DOHH2 (cell line): Measurements from ENCODE around the gene TEX19.

Experiments used
- H3F3A ChIP-seq: fragments of 200-600 bp; sonication (generic), shearing (Covaris generic); 2 replicates; pipeline ENCODE4 v1.6.0; 2016; ENCODE audit warnings: antibody characterized with exemption, mild to moderate bottlenecking; ENCODE audit not compliant: control insufficient read depth, insufficient read depth
- H3K27ac ChIP-seq: fragments of 200-600 bp; sonication (generic); 2 replicates; pipeline ENCODE4 v1.5.1; 2014; ENCODE audit warnings: low read depth, mild to moderate bottlenecking, low read length, moderate library complexity
- H3K27me3 ChIP-seq: fragments of 200-600 bp; sonication (generic); 2 replicates; pipeline ENCODE4 v1.6.1; 2014; ENCODE audit warnings: mild to moderate bottlenecking, low read length, mixed read lengths; ENCODE audit not compliant: control insufficient read depth
- H3K36me3 ChIP-seq: fragments of 200-600 bp; sonication (generic); 2 replicates; pipeline ENCODE4 v1.6.1; 2014; ENCODE audit warnings: mild to moderate bottlenecking, low read length, moderate library complexity, mixed read lengths; ENCODE audit not compliant: control insufficient read depth
- H3K4me1 ChIP-seq: fragments of 200-600 bp; sonication (generic); 2 replicates; pipeline ENCODE4 v1.6.1; 2014; ENCODE audit warnings: mild to moderate bottlenecking, low read length, mixed read lengths; ENCODE audit not compliant: control insufficient read depth
- H3K4me2 ChIP-seq: fragments of 200-600 bp; sonication (generic); 2 replicates; pipeline ENCODE4 v1.6.0; 2014; ENCODE audit warnings: mild to moderate bottlenecking, low read length, moderate library complexity
- H3K4me3 ChIP-seq: fragments of 200-600 bp; sonication (generic); 2 replicates; pipeline ENCODE4 v1.5.1; 2014; ENCODE audit warnings: mild to moderate bottlenecking, low read length, mixed read lengths
- H3K79me2 ChIP-seq: fragments of 200-600 bp; sonication (generic); 2 replicates; pipeline ENCODE4 v1.6.1; 2014; ENCODE audit warnings: mild to moderate bottlenecking, low read length, mixed read lengths; ENCODE audit not compliant: control insufficient read depth
- H3K9me2 ChIP-seq: fragments of 200-600 bp; sonication (generic); replicated peaks from 2 replicates; pipeline ENCODE4 v1.6.1; 2014; ENCODE audit warnings: mild to moderate bottlenecking, low read length, mixed read lengths; ENCODE audit not compliant: control insufficient read depth
- H3K9me3 ChIP-seq: fragments of 200-600 bp; sonication (generic); 2 replicates; pipeline ENCODE4 v1.6.1; 2014; ENCODE audit warnings: antibody characterized with exemption, low read length, mixed read lengths; ENCODE audit not compliant: control insufficient read depth, insufficient read depth
- H4K20me1 ChIP-seq: fragments of 200-600 bp; sonication (generic); 2 replicates; pipeline ENCODE4 v1.6.0; 2014; ENCODE audit warnings: low read depth, mild to moderate bottlenecking, antibody characterized with exemption, low read length, moderate library complexity; ENCODE audit not compliant: control insufficient read depth, insufficient read depth
- CTCF ChIP-seq: fragments of 200-600 bp; sonication (generic); IDR thresholded peaks from one replicate; pipeline ENCODE4 v1.5.1; 2014; ENCODE audit warnings: antibody characterized with exemption, mild to moderate bottlenecking, low read depth, low read length; ENCODE audit not compliant: poor library complexity, severe bottlenecking
- EZH2phosphoT487 ChIP-seq: fragments of 200-600 bp; sonication (generic); IDR thresholded peaks from 2 replicates; pipeline ENCODE4 v1.6.1; 2017; ENCODE audit warnings: borderline replicate concordance, mild to moderate bottlenecking, antibody characterized with exemption, low read length, moderate library complexity, mixed read lengths

Gene TEX19

GRCh38 chr17:82351254-82351712 is 7.8 kb upstream of the TEX19 start:
- Histone ChIP-seq H4K20me1 (no peaks in the 10 kb centered on the region), H3K9me2 (no peaks in the 10 kb centered on the region), H3K9me3 (no peaks in the 10 kb centered on the region), H3K27me3 (no peaks in the 10 kb centered on the region), H3K36me3 (no peaks in the 10 kb centered on the region), H3K4me3 (peak overlapping the region; percentile 58), H3F3A (peaks cover 7% of the 10 kb centered on the region), H3K4me1 (peaks cover 37% of the 10 kb centered on the region), H3K4me2 (peak overlapping the region; percentile 71), H3K27ac (peak overlapping the region; percentile 88), H3K79me2 (no peaks in the 10 kb centered on the region)
- TF ChIP-seq CTCF (no peak), EZH2phosphoT487 (no peak)

GRCh38 chr17:82351713-82352488 is 7.1 kb upstream of the TEX19 start:
- Histone ChIP-seq H4K20me1 (no peaks in the 10 kb centered on the region), H3F3A (peaks cover 7% of the 10 kb centered on the region), H3K79me2 (no peaks in the 10 kb centered on the region), H3K9me3 (no peaks in the 10 kb centered on the region), H3K4me1 (peaks cover 31% of the 10 kb centered on the region), H3K4me3 (peak overlapping the region; percentile 58), H3K36me3 (no peaks in the 10 kb centered on the region), H3K4me2 (peak overlapping the region; percentile 71), H3K27ac (peak overlapping the region; percentile 88), H3K27me3 (no peaks in the 10 kb centered on the region), H3K9me2 (no peaks in the 10 kb centered on the region)
- no peak for TF ChIP-seq EZH2phosphoT487
- peak; percentile 94 for TF ChIP-seq CTCF

- Histone ChIP-seq H3F3A (peaks cover 11% of the 10 kb centered on the region), H3K9me3 (no peaks in the 10 kb centered on the region), H3K36me3 (no peaks in the 10 kb centered on the region), H3K4me3 (no peak overlapping the region), H3K27me3 (no peaks in the 10 kb centered on the region), H4K20me1 (no peaks in the 10 kb centered on the region), H3K79me2 (no peaks in the 10 kb centered on the region), H3K4me2 (no peak overlapping the region), H3K4me1 (peaks cover 34% of the 10 kb centered on the region), H3K27ac (no peak overlapping the region), H3K9me2 (no peaks in the 10 kb centered on the region)
- TF ChIP-seq EZH2phosphoT487, result no peak
- no peak for TF ChIP-seq CTCF
Observed at GRCh38 chr17:82353484-82353883, 5.6 kb upstream of the TEX19 start.
